IMR-90 (cell line): ENCODE results near the gene CERT1. TPM values are rescaled to one million over a fixed set of nuclear protein-coding genes. Genes with fewer than 3 reads are reported as not detected.
A peak's percentile ranks its signal among the peaks of the same experiment; 100 is the strongest.

ENCODE experiments used
- ATAC-seq: fragments of 200-7000 bp; cut with Tn5 transposase; 2 replicates; pipeline ENCODE4 v1.9.1; 2020; ENCODE audit warnings: low read depth, mild to moderate bottlenecking, moderate library complexity
- BruUV-seq: library from RNA; stranded (reverse); fragments of 400-500 nt; replicated peaks from 2 replicates; lab custom pipeline; 2021; lab: Mats Ljungman, UMichigan
- CTCF ChIA-PET: fragments of 300-600 bp; formaldehyde crosslinking; extraction: SDS; loops from one replicate; lab custom pipeline; 2021; ENCODE audit warnings: antibody characterized with exemption; lab: Yijun Ruan, JAX
- POLR2A ChIA-PET: fragments of 300-600 bp; sonication (Branson Sonifier 250); formaldehyde crosslinking; loops from one replicate; lab custom pipeline; 2022; ENCODE audit warnings: antibody characterized with exemption; ENCODE audit not compliant: unreplicated experiment; lab: Charles Lee
- DNase-seq: peaks from one replicate; pipeline ENCODE4 v3.0.0; 2013
- H2AFZ ChIP-seq: replicated peaks from 2 replicates; pipeline ENCODE3; 2013; ENCODE audit warnings: low read length, mild to moderate bottlenecking; ENCODE audit not compliant: poor library complexity
- H2AK5ac ChIP-seq: 2 replicates; pipeline ENCODE4 v1.6.1; 2013; ENCODE audit warnings: low read depth, low read length, inconsistent platforms
- H2AK9ac ChIP-seq: replicated peaks from 2 replicates; pipeline ENCODE3; 2013; ENCODE audit warnings: mild to moderate bottlenecking, low read depth, low read length, moderate library complexity; ENCODE audit not compliant: poor library complexity
- H2BK120ac ChIP-seq: 2 replicates; pipeline ENCODE4 v1.6.1; 2013; ENCODE audit warnings: low read depth, low read length, inconsistent platforms
- H2BK15ac ChIP-seq: 3 replicates; pipeline ENCODE4 v1.6.1; 2013; ENCODE audit warnings: low read depth, low read length, inconsistent platforms
- H2BK20ac ChIP-seq: 2 replicates; pipeline ENCODE4 v1.6.1; 2013; ENCODE audit warnings: low read depth, mild to moderate bottlenecking, inconsistent platforms, low read length, moderate library complexity
- H2BK5ac ChIP-seq: 2 replicates; pipeline ENCODE4 v1.6.1; 2013; ENCODE audit warnings: mild to moderate bottlenecking, low read depth, low read length, inconsistent platforms; ENCODE audit not compliant: poor library complexity, severe bottlenecking
- H3K14ac ChIP-seq: replicated peaks from 2 replicates; pipeline ENCODE4 v1.6.1; 2013; ENCODE audit warnings: low read depth, low read length, inconsistent platforms
- H3K18ac ChIP-seq: 2 replicates; pipeline ENCODE4 v1.6.1; 2013; ENCODE audit warnings: low read depth, low read length, control low read depth
- H3K23ac ChIP-seq: 2 replicates; pipeline ENCODE4 v1.6.1; 2013; ENCODE audit warnings: low read depth, low read length, inconsistent platforms
- H3K27ac ChIP-seq: 2 replicates; pipeline ENCODE4 v1.5.1; 2013; ENCODE audit warnings: mild to moderate bottlenecking, control low read depth, low read length; ENCODE audit not compliant: insufficient read depth
- H3K27me3 ChIP-seq: 2 replicates; pipeline ENCODE4 v1.6.1; 2013; ENCODE audit warnings: low read length; ENCODE audit not compliant: control insufficient read depth, insufficient read depth
- H3K36me3 ChIP-seq: 2 replicates; pipeline ENCODE4 v1.6.1; 2013; ENCODE audit warnings: low read length, mixed read lengths; ENCODE audit not compliant: control insufficient read depth, insufficient read depth
- H3K4ac ChIP-seq: 2 replicates; pipeline ENCODE4 v1.6.1; 2013; ENCODE audit warnings: low read depth, low read length, inconsistent platforms
- H3K4me1 ChIP-seq: 2 replicates; pipeline ENCODE4 v1.6.1; 2013; ENCODE audit warnings: low read length, mixed read lengths; ENCODE audit not compliant: control insufficient read depth, insufficient read depth
- H3K4me2 ChIP-seq: 2 replicates; pipeline ENCODE4 v1.6.1; 2013; ENCODE audit warnings: low read depth, mild to moderate bottlenecking, control low read depth, low read length, moderate library complexity
- H3K4me3 ChIP-seq: 2 replicates; pipeline ENCODE4 v1.5.1; 2013; ENCODE audit warnings: low read depth, mild to moderate bottlenecking, control low read depth, low read length, moderate library complexity; ENCODE audit not compliant: insufficient read depth
- H3K56ac ChIP-seq: 2 replicates; pipeline ENCODE4 v1.6.1; 2013; ENCODE audit warnings: low read length, inconsistent platforms; ENCODE audit not compliant: insufficient read depth; ENCODE audit errors: extremely low read depth
- H3K79me1 ChIP-seq, 2 experiments: 2 replicates each; pipeline ENCODE4 v1.6.1; 2013; ENCODE audit warnings: low read length in 2 of 2, inconsistent platforms in 1 of 2, low read depth in 1 of 2
- H3K9ac ChIP-seq: 2 replicates; pipeline ENCODE4 v1.6.1; 2013; ENCODE audit warnings: low read depth, low read length, control low read depth
- H3K9me1 ChIP-seq: 2 replicates; pipeline ENCODE4 v1.6.1; 2013; ENCODE audit warnings: low read length, inconsistent platforms; ENCODE audit not compliant: insufficient read depth
- H3K9me3 ChIP-seq: 2 replicates; pipeline ENCODE4 v1.6.1; 2013; ENCODE audit warnings: low read length; ENCODE audit not compliant: control insufficient read depth, insufficient read depth
- H4K20me1 ChIP-seq: 2 replicates; pipeline ENCODE4 v1.6.1; 2013; ENCODE audit warnings: low read length, inconsistent platforms; ENCODE audit not compliant: insufficient read depth
- H4K5ac ChIP-seq: 2 replicates; pipeline ENCODE4 v1.6.1; 2013; ENCODE audit warnings: mild to moderate bottlenecking, low read depth, low read length, control low read depth
- H4K8ac ChIP-seq, 2 experiments: 2 replicates each; pipeline ENCODE4 v1.6.1; 2013; ENCODE audit warnings: low read depth in 2 of 2, low read length in 2 of 2, control low read depth in 1 of 2, inconsistent platforms in 1 of 2
- H4K91ac ChIP-seq: 2 replicates; pipeline ENCODE4 v1.6.1; 2013; ENCODE audit warnings: low read depth, low read length, inconsistent platforms; ENCODE audit not compliant: insufficient read depth
- CHD1 ChIP-seq: IDR thresholded peaks from 2 replicates; pipeline ENCODE4 v1.6.1; 2012; ENCODE audit warnings: low read depth, low read length, improper control_type of control experiment
- MAFK ChIP-seq: IDR thresholded peaks from 2 replicates; pipeline ENCODE4 v1.6.1; 2012; ENCODE audit warnings: low read depth, low read length, improper control_type of control experiment
- MXI1 ChIP-seq: IDR thresholded peaks from 2 replicates; pipeline ENCODE4 v1.6.1; 2012; ENCODE audit warnings: low read depth, mild to moderate bottlenecking, low read length, moderate library complexity, borderline replicate concordance
- WGBS, 2 experiments: methylation state at CpG; one replicate each; pipeline versions ENCODE4 v1.1.5 to v1.1.7; 2013; ENCODE audit warnings: missing lambda C conversion rate in 2 of 2; ENCODE audit not compliant: insufficient read length in 1 of 2; ENCODE audit errors: extremely low coverage in 2 of 2; 5-methylcytosine and 5-hydroxymethylcytosine counted together
- dilution Hi-C: fragments of 300-500 bp; cut with HindIII; formaldehyde crosslinking; loops from one replicate; pipeline ENCODE4 v1.14.3; 2018; ENCODE audit warnings: low sequenced_read_pairs; ENCODE audit not compliant: unreplicated experiment
- in situ Hi-C: fragments of 300-500 bp; cut with MboI; formaldehyde crosslinking; loops from 3 replicates; pipeline ENCODE4 v1.14.3; 2019; ENCODE audit warnings: low sequenced_read_pairs, inconsistent platforms, mixed read lengths
- intact Hi-C: fragments of 100-400 bp; cut with micrococcal nuclease; formaldehyde crosslinking; loops from 2 replicates; pipeline ENCODE4 v1.10.0; 2022
- polyA plus RNA-seq, 3 experiments: library from polyadenylated mRNA; depleted of rRNA; stranded (reverse); fragments of >200 nt; gene quantifications; 2 replicates each; pipeline ENCODE4 v1.2.3, GENCODE V29; 2012; ENCODE audit warnings: low replicate concordance in 1 of 3
- total RNA-seq: library from RNA; depleted of rRNA; stranded (reverse); fragments of >200 nt; gene quantifications from 2 replicates; pipeline ENCODE4 v1.2.3, GENCODE V29; 2012
- TF ChIP-seq, protein P1 (sequence below): fragments of 150-350 bp; IDR thresholded peaks from 2 replicates; pipeline ENCODE4 v1.6.1; 2016; ENCODE audit warnings: low read depth, mild to moderate bottlenecking, low read length, moderate library complexity, borderline replicate concordance

Gene CERT1
- total and polyA plus RNA-seq, 2 of the 4 experiments (the other 2 are of a cell fraction) = 7.2 TPM

DNA sequence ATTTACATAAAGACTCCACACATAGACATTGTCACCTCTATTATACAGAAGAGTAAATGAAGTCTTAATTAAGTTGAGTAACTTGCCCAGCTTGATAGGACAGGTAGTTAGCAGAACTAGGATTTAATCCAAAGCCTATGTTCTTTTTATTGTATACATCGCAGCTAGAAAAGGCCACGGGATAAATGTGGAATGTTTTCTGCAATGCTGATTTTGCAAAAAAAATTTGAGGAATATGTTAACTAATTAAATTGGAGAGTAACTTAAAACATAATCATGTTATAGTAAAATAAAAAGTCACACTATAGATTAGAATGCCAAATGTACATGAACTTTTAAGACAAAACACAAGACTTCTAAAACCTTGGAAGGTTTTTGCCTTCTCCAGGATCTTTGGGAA, 41.3 kb upstream of the CERT1 start:
- DNase-seq (no peak), ATAC-seq (no peak)
- Histone ChIP-seq H4K91ac (no peak overlapping the region), H4K5ac (no peak overlapping the region), H3K56ac (no peak overlapping the region), H3K4ac (no peak overlapping the region), H3K9me1 (no peaks in the 10 kb centered on the region; the same call in 1 of the 2 replicates), H3K27me3 (no peaks in the 10 kb centered on the region), H2BK15ac (no peak overlapping the region), H2AK5ac (no peak overlapping the region), H3K36me3 (peaks cover 12% of the 10 kb centered on the region), H3K18ac (no peak overlapping the region), H3K27ac (no peak overlapping the region), H4K8ac (no peak overlapping the region), H2AFZ (no peak overlapping the region), H3K14ac (no peak overlapping the region), H2BK120ac (no peak overlapping the region), H3K9me3 (no peaks in the 10 kb centered on the region), H3K23ac (no peak overlapping the region), H2BK5ac (no peak overlapping the region), H2AK9ac (no peak overlapping the region), H3K4me2 (no peak overlapping the region), H2BK20ac (no peak overlapping the region), H3K9ac (no peak overlapping the region), H3K4me3 (no peak overlapping the region), H4K20me1 (no peaks in the 10 kb centered on the region; the same call in 1 of the 2 replicates), H3K79me1 (peaks cover 15 to 19% of the 10 kb centered on the region in 2 experiments; a peak in 3 of 4 replicates), H3K4me1 (no peaks in the 10 kb centered on the region)
- dilution Hi-C loops = no loop called here
- ChIA-PET POLR2A (no interaction called here), CTCF (interaction anchor here (1.1 kb wide), 1 partner anchor 15 kb away, joined by 3 read pairs; no protein-coding TSS in a partner anchor)
- WGBS, 2 experiments = no CpG with 5 or more reads among the region's 2 CpGs
- intact Hi-C loops = no loop called here
- in situ Hi-C loops = no loop called here
- TF ChIP-seq, protein P1, sequence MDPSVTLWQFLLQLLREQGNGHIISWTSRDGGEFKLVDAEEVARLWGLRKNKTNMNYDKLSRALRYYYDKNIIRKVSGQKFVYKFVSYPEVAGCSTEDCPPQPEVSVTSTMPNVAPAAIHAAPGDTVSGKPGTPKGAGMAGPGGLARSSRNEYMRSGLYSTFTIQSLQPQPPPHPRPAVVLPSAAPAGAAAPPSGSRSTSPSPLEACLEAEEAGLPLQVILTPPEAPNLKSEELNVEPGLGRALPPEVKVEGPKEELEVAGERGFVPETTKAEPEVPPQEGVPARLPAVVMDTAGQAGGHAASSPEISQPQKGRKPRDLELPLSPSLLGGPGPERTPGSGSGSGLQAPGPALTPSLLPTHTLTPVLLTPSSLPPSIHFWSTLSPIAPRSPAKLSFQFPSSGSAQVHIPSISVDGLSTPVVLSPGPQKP = no peak
- peak; percentile 43; the same call in 1 of the 2 replicates for TF ChIP-seq MAFK
- no peak for TF ChIP-seq MXI1
- TF ChIP-seq CHD1 = no peak
- BruUV-seq = no TSS peak
